H1 (cell line): ENCODE measurements around the gene PTK6. TPM values are rescaled to one million over a fixed set of nuclear protein-coding genes. Genes with fewer than 3 reads are reported as not detected.

Experiments used
- CHD2 ChIP-seq: IDR thresholded peaks from 2 replicates; pipeline ENCODE4 v1.6.1; 2012; ENCODE audit warnings: low read length, improper control_type of control experiment
- GABPA ChIP-seq: IDR thresholded peaks from 2 replicates; pipeline ENCODE4 v1.6.1; 2011; ENCODE audit warnings: mild to moderate bottlenecking, low read length, moderate library complexity, borderline replicate concordance; ENCODE audit not compliant: insufficient read depth
- JUN ChIP-seq: IDR thresholded peaks from 2 replicates; pipeline ENCODE4 v1.6.1; 2011; ENCODE audit warnings: low read depth, mild to moderate bottlenecking, improper control_type of control experiment, low read length
- KDM5A ChIP-seq: fragments of 200-600 bp; IDR thresholded peaks from 2 replicates; pipeline ENCODE4 v1.7.1; 2012; ENCODE audit warnings: mild to moderate bottlenecking, low read length, inconsistent platforms, mixed read lengths
- PHF8 ChIP-seq: fragments of 200-600 bp; sonication (generic); conservative IDR thresholded peaks from 2 replicates; pipeline ENCODE4 v1.7.1; 2012; ENCODE audit warnings: low read depth, mild to moderate bottlenecking, inconsistent platforms, low read length, moderate library complexity
- RNF2 ChIP-seq: fragments of 200-900, 300-1000 bp; sonication (generic); IDR thresholded peaks from 2 replicates; pipeline ENCODE4 v1.7.1; 2016; ENCODE audit warnings: borderline replicate concordance, low read depth, mild to moderate bottlenecking, antibody characterized with exemption, low read length; ENCODE audit not compliant: poor library complexity, severe bottlenecking; ENCODE audit errors: missing control alignments
- SP1 ChIP-seq: IDR thresholded peaks from 2 replicates; pipeline ENCODE4 v1.6.1; 2011; ENCODE audit warnings: low read depth, low read length
- TBP ChIP-seq: IDR thresholded peaks from 2 replicates; pipeline ENCODE4 v1.6.1; 2011; ENCODE audit warnings: low read depth, low read length, improper control_type of control experiment
- polyA plus RNA-seq, 7 experiments: library from polyadenylated mRNA; depleted of rRNA in 3 of 7; stranded (reverse) in 5 of 7; unstranded in 2 of 7; fragments of >200 nt in 5 of 7; fragments of 200-250 nt in 2 of 7; gene quantifications; 1 replicate in 5 of 7; 2 replicates in 1 of 7; 4 replicates in 1 of 7; pipeline versions ENCODE4 v1.2.1 to v1.2.3, GENCODE V29; 2011 to 2013; ENCODE audit warnings: missing spikeins in 2 of 7, mixed read lengths in 2 of 7
- total RNA-seq: library from RNA; stranded (reverse); fragmentation: NEBNext Ultra II Directional; extraction: Animal tissue kit (Norgen Biotek cat#: 25700); gene quantifications from 2 replicates; pipeline ENCODE4 v1.2.1, GENCODE V29; 2021
- TF ChIP-seq, protein P1 (sequence below), 3 experiments: IDR thresholded peaks; 1 replicate in 2 of 3; 2 replicates in 1 of 3; pipeline versions ENCODE4 v1.5.1 to v1.6.1; 2011; ENCODE audit warnings: low read length in 3 of 3, mild to moderate bottlenecking in 3 of 3, inconsistent platforms in 2 of 3, low read depth in 1 of 3, moderate library complexity in 1 of 3; ENCODE audit not compliant: insufficient read depth in 1 of 3; ENCODE audit errors: control extremely low read depth in 1 of 3

PTK6 gene
- total and polyA plus RNA-seq, 2 of the 8 experiments (the other 6 are each of a cell fraction or from before 2014, with no cell fraction given): 0.12 to 0.19 TPM

DNA sequence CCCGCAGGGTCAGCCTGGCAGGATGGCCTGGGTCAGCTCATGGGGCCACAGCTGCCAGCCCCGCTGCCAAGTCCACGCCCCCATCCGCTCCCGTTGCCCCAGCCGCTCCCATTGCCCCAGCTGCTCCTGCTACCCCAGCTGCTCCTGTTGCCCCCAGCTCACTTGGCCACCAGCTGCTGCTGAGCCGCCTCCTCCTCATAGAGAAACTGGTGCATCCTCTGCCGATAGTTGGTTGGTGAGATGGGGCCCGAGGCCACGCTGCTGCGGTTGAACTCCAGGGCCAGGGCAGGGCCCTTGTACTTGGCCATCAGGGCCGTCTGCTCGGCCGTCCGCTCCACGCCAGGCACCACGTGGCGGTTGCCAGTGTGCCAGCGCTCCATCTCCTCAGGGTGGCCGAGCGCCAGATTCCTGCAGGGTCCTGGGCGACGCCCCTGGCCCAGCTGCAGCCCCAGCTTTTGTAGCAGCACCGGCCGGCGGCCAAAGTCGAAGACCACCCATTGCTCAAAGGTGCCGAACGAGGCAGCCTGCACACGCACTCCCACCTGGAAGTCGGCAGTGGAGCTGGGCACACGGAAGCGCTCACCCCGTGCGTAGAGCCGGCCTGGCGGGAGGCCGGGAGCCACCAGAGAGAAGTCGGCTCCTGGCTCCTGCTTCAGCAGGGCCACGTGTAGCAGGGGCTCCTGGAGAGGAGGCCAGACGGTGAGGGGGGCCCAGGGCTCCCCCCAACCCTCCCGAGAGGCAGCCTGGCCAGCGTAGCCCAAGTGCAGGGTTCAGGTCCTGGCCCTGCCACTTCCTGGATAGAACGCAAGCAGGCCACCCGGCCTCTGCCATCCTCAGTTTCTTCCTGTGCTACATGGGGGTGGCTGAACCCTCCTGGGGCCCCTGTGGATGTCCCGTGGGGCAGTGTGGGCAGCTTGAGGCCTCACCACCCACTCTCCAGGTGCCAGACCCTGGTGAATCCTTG lies 32.1 kb upstream of the PTK6 start (continued):
- TF ChIP-seq GABPA (no peak), KDM5A (no peak), CHD2 (no peak), PHF8 (no peak), SP1 (no peak), TBP (no peak), JUN (no peak), RNF2 (no peak)
- TF ChIP-seq, protein P1, sequence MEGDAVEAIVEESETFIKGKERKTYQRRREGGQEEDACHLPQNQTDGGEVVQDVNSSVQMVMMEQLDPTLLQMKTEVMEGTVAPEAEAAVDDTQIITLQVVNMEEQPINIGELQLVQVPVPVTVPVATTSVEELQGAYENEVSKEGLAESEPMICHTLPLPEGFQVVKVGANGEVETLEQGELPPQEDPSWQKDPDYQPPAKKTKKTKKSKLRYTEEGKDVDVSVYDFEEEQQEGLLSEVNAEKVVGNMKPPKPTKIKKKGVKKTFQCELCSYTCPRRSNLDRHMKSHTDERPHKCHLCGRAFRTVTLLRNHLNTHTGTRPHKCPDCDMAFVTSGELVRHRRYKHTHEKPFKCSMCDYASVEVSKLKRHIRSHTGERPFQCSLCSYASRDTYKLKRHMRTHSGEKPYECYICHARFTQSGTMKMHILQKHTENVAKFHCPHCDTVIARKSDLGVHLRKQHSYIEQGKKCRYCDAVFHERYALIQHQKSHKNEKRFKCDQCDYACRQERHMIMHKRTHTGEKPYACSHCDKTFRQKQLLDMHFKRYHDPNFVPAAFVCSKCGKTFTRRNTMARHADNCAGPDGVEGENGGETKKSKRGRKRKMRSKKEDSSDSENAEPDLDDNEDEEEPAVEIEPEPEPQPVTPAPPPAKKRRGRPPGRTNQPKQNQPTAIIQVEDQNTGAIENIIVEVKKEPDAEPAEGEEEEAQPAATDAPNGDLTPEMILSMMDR (IDR thresholded peaks at IDR 0.05; ENCODE audit: control extremely low read depth in 1 of 3, insufficient read depth in 1 of 3, low read depth in 1 of 3, low read length in 3 of 3): no peak
